B cell (primary cell): ENCODE results near the gene CPS1. TPM values are rescaled to one million over a fixed set of nuclear protein-coding genes. Genes with fewer than 3 reads are reported as not detected.

Experiments
- ATAC-seq: fragments of 200-7000 bp; cut with Tn5 transposase; one replicate; pipeline ENCODE4 v1.10.0; 2021; ENCODE audit warnings: low read depth, mild to moderate bottlenecking, moderate number of reproducible peaks, moderate library complexity
- CTCF ChIA-PET: fragments of 350-600 bp; sonication (Branson Sonifier 250); formaldehyde crosslinking; loops from one replicate; lab custom pipeline; 2021; ENCODE audit warnings: antibody characterized with exemption, inconsistent platforms; lab: Charles Lee
- POLR2A ChIA-PET: fragments of 350-600 bp; sonication (Branson Sonifier 250); formaldehyde crosslinking; loops from one replicate; lab custom pipeline; 2021; ENCODE audit warnings: antibody characterized with exemption; lab: Charles Lee
- DNase-seq: peaks from one replicate; pipeline ENCODE4 v3.0.0; 2013
- H2AFZ ChIP-seq: 2 replicates; pipeline ENCODE4 v1.6.1; 2012; ENCODE audit warnings: mild to moderate bottlenecking, low read depth, low read length; ENCODE audit not compliant: insufficient read depth, poor library complexity, severe bottlenecking
- H3K27ac ChIP-seq, 2 donors: 1 replicate in 1 of 2; 2 replicates in 1 of 2; pipeline ENCODE4 v1.5.1; 2012 to 2013; ENCODE audit warnings: low read length in 2 of 2, mild to moderate bottlenecking in 2 of 2, moderate library complexity in 1 of 2
- H3K27me3 ChIP-seq, 4 experiments: fragments of 200-600 bp in 1 of 4; sonication (generic) in 1 of 4; replicated peaks in 1 of 4; 1 replicate in 2 of 4; 2 replicates in 2 of 4; pipeline versions ENCODE4 v1.6.1 to v1.7.0; 2013 to 2016; ENCODE audit warnings: low read length in 3 of 4, mild to moderate bottlenecking in 2 of 4, mixed read lengths in 1 of 4, moderate library complexity in 1 of 4; ENCODE audit not compliant: insufficient read depth in 4 of 4, control insufficient read depth in 3 of 4; ENCODE audit errors: control extremely low read depth in 1 of 4
- H3K36me3 ChIP-seq, 2 experiments: replicated peaks in 1 of 2; 1 replicate in 1 of 2; 2 replicates in 1 of 2; pipeline versions ENCODE4 v1.6.1 to v1.7.1; 2013; ENCODE audit warnings: low read length in 1 of 2; ENCODE audit not compliant: insufficient read depth in 2 of 2, control insufficient read depth in 1 of 2; ENCODE audit errors: control extremely low read depth in 1 of 2, extremely low read depth in 1 of 2
- H3K4me1 ChIP-seq, 2 donors: fragments of 200-600 bp in 1 of 2; sonication (generic) in 1 of 2; 1 replicate in 1 of 2; 2 replicates in 1 of 2; pipeline versions ENCODE4 v1.5.1 to v1.6.1; 2013 to 2017; ENCODE audit warnings: low read length in 2 of 2; ENCODE audit not compliant: control insufficient read depth in 2 of 2, insufficient read depth in 2 of 2
- H3K4me2 ChIP-seq: replicated peaks from 2 replicates; pipeline ENCODE3; 2012; ENCODE audit warnings: mild to moderate bottlenecking, low read depth, low read length; ENCODE audit not compliant: poor library complexity, severe bottlenecking
- H3K4me3 ChIP-seq, 5 experiments: fragments of 200-600 bp in 1 of 5; sonication (generic) in 1 of 5; 1 replicate in 3 of 5; 2 replicates in 2 of 5; pipeline versions ENCODE4 v1.5.1 to v1.7.0; 2011 to 2016; ENCODE audit warnings: low read length in 4 of 5, mild to moderate bottlenecking in 4 of 5, low read depth in 2 of 5, control low read depth in 1 of 5, moderate library complexity in 1 of 5; ENCODE audit not compliant: insufficient read depth in 1 of 5; ENCODE audit errors: control extremely low read depth in 1 of 5, extremely low read depth in 1 of 5
- H3K79me2 ChIP-seq: fragments of 200-600 bp; sonication (generic); one replicate; pipeline ENCODE4 v1.6.0; 2016; ENCODE audit warnings: low read length; ENCODE audit not compliant: control insufficient read depth, insufficient read depth
- H3K9ac ChIP-seq: fragments of 200-600 bp; sonication (generic); 2 replicates; pipeline ENCODE4 v1.6.1; 2017; ENCODE audit warnings: mild to moderate bottlenecking, low read length, moderate library complexity
- H3K9me3 ChIP-seq, 3 donors: one replicate each; pipeline versions ENCODE4 v1.6.1 to v1.7.1; 2013; ENCODE audit warnings: low read length in 2 of 3; ENCODE audit not compliant: control insufficient read depth in 2 of 3, insufficient read depth in 1 of 3; ENCODE audit errors: control extremely low read depth in 1 of 3
- H4K20me1 ChIP-seq: 2 replicates; pipeline ENCODE4 v1.6.0; 2012; ENCODE audit warnings: mild to moderate bottlenecking, low read length; ENCODE audit not compliant: insufficient read depth, control insufficient read depth, poor library complexity, severe bottlenecking
- H3K27ac Mint-ChIP-seq: one replicate; pipeline ENCODE4 v1.8.0; 2021; ENCODE audit warnings: mixed read lengths
- H3K27me3 Mint-ChIP-seq: one replicate; pipeline ENCODE4 v1.8.0; 2021; ENCODE audit warnings: mixed read lengths
- H3K4me1 Mint-ChIP-seq: one replicate; pipeline ENCODE4 v1.8.0; 2021; ENCODE audit warnings: mixed read lengths
- H3K4me3 Mint-ChIP-seq: one replicate; pipeline ENCODE4 v1.8.0; 2021; ENCODE audit warnings: mixed read lengths
- H3K9me3 Mint-ChIP-seq: one replicate; pipeline ENCODE4 v1.8.0; 2022; ENCODE audit warnings: mixed read lengths; ENCODE audit not compliant: insufficient read depth
- EZH2 ChIP-seq: IDR thresholded peaks from 2 replicates; pipeline ENCODE4 v1.6.1; 2012; ENCODE audit warnings: borderline replicate concordance, low read depth, mild to moderate bottlenecking, moderate library complexity, low read length; ENCODE audit not compliant: insufficient read depth, poor library complexity, severe bottlenecking
- WGBS: methylation state at CpG from one replicate; pipeline ENCODE4 v1.1.5; 2013; ENCODE audit warnings: missing lambda C conversion rate; ENCODE audit not compliant: insufficient coverage; 5-methylcytosine and 5-hydroxymethylcytosine counted together
- intact Hi-C: fragments of 100-400 bp; cut with micrococcal nuclease; formaldehyde crosslinking; loops from one replicate; pipeline ENCODE4 v1.10.0; 2022
- polyA plus RNA-seq: library from polyadenylated mRNA; depleted of rRNA; stranded (reverse); fragments of >200 nt; gene quantifications from 2 replicates; pipeline ENCODE4 v1.2.3, GENCODE V29; 2012
- total RNA-seq, 2 donors: library from RNA; stranded (reverse); fragments of 120-200 nt in 1 of 2; gene quantifications; 1 replicate in 1 of 2; 2 replicates in 1 of 2; pipeline versions ENCODE4 v1.2.3 to v1.2.4, GENCODE V29; 2013 to 2022
- TF ChIP-seq, protein P1 (sequence below): fragments of 200-600 bp; IDR thresholded peaks from one replicate; pipeline ENCODE4 v1.8.0; 2022; ENCODE audit warnings: antibody characterized with exemption, mild to moderate bottlenecking

The CPS1 gene
- total and polyA plus RNA-seq, 2 donors (not counting 1 experiment from before 2014, with no cell fraction given) = 0.12 to 0.25 TPM

- intact Hi-C loops = no loop called here
Measured at GRCh38 chr2:210539035-210539434, 17.4 kb upstream of the CPS1 start.

DNA sequence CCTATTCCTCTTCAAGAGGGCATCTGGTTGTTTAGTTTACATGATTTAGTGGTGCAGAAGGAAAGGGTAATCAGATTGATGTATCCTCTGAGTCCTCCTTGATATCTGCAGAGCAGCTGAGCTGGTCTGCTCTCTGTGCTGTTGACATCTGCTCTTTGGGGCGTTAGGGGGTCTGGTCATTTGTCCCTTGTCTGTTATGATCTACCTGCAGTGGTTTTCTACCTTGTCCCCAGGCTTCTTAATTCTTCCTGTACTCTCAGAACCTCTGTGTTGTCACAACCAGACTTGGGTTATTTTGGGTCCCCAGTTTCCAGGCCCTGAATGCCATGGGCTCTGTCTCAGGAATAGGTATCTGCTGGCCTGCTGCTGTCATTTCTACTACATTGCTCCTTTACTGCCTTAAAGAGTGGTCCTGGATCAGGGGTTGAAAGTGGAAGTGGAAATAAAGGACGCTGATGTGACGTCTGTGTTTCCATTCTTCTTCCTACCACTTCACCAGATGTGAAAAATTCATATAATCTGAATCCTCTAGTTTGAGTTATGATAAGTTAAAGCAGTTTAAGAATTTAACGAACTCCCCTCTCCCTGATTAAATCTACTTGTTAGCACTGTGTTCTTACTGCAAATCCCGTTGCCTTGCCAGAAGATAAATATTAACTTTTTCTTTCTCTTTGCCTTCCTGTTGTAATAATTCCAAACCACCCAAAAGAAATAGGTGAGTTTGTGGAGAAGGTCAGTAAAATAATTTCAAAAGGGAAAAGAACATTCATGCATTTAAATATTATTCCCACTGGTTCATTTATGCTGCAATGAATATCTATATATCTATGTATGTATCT is 16.6 kb upstream of the CPS1 start:
- ATAC-seq (no peak), DNase-seq (no peak)
- Histone ChIP-seq H3K9me3 (no peaks in the 10 kb centered on the region), H3K36me3 (no peaks in the 10 kb centered on the region), H4K20me1 (no peaks in the 10 kb centered on the region), H2AFZ (no peak overlapping the region), H3K9ac (no peak overlapping the region), H3K27ac (no peak overlapping the region), H3K27me3 (no peaks in the 10 kb centered on the region), H3K4me3 (no peak overlapping the region), H3K4me2 (no peak overlapping the region), H3K79me2 (no peaks in the 10 kb centered on the region), H3K4me1 (no peaks in the 10 kb centered on the region)
- TF ChIP-seq EZH2 = no peak
- TF ChIP-seq, protein P1, sequence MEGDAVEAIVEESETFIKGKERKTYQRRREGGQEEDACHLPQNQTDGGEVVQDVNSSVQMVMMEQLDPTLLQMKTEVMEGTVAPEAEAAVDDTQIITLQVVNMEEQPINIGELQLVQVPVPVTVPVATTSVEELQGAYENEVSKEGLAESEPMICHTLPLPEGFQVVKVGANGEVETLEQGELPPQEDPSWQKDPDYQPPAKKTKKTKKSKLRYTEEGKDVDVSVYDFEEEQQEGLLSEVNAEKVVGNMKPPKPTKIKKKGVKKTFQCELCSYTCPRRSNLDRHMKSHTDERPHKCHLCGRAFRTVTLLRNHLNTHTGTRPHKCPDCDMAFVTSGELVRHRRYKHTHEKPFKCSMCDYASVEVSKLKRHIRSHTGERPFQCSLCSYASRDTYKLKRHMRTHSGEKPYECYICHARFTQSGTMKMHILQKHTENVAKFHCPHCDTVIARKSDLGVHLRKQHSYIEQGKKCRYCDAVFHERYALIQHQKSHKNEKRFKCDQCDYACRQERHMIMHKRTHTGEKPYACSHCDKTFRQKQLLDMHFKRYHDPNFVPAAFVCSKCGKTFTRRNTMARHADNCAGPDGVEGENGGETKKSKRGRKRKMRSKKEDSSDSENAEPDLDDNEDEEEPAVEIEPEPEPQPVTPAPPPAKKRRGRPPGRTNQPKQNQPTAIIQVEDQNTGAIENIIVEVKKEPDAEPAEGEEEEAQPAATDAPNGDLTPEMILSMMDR = no peak
- Mint-ChIP-seq H3K27me3 (peaks cover 2% of the 10 kb centered on the region), H3K4me1 (no peaks in the 10 kb centered on the region), H3K4me3 (no peak overlapping the region), H3K9me3 (no peaks in the 10 kb centered on the region), H3K27ac (no peak overlapping the region)
- ChIA-PET CTCF (no interaction called here), POLR2A (no interaction called here)
- intact Hi-C loops = no loop called here
- WGBS = no CpG with 5 or more reads among the region's 5 CpGs

More at GRCh38 chr2:210539035-210539434, 17.4 kb upstream of the CPS1 start:
- POLR2A ChIA-PET = no interaction called here
- Mint-ChIP-seq H3K27me3 (peaks cover 2% of the 10 kb centered on the region), H3K9me3 (no peaks in the 10 kb centered on the region), H3K4me1 (no peaks in the 10 kb centered on the region), H3K27ac (no peak overlapping the region), H3K4me3 (no peak overlapping the region)
- H3K4me1 ChIP-seq = no peaks in the 10 kb centered on the region
- no CpG with 5 or more reads among the region's 2 CpGs for WGBS
- no peak overlapping the region for H3K4me2 ChIP-seq
- H3K9me3 ChIP-seq = no peaks in the 10 kb centered on the region
- no peak for DNase-seq
- CTCF ChIA-PET = no interaction called here
- no peak overlapping the region for H3K4me3 ChIP-seq
- H3K79me2 ChIP-seq = no peaks in the 10 kb centered on the region
- H3K27me3 ChIP-seq = no peaks in the 10 kb centered on the region
- no peaks in the 10 kb centered on the region for H3K36me3 ChIP-seq
- no peak overlapping the region for H3K27ac ChIP-seq
- no peak overlapping the region for H2AFZ ChIP-seq
- TF ChIP-seq, protein P1 = no peak
- no peak overlapping the region for H3K9ac ChIP-seq
- ATAC-seq = no peak
- H4K20me1 ChIP-seq = no peaks in the 10 kb centered on the region
